Subcutaneous adipose tissue (tissue), 4 donors: ENCODE data around the gene COMMD3. TPM values are rescaled to one million over a fixed set of nuclear protein-coding genes. Genes with fewer than 3 reads are reported as not detected.

Experiments
- CTCF ChIP-seq: fragments of 450-650 bp; IDR thresholded peaks from one replicate; pipeline ENCODE4 v1.5.1; 2016; ENCODE audit warnings: low read depth, mild to moderate bottlenecking, control low read depth, antibody characterized with exemption, moderate library complexity
- total RNA-seq, 4 donors: library from RNA; depleted of rRNA; stranded (reverse); fragments of >200 nt; gene quantifications; one replicate each; pipeline ENCODE4 v1.1.0, GENCODE V29; 2016

Gene COMMD3
- total RNA-seq, 4 donors from 2014 or later, result 25.6 to 38.3 (median 31.6) TPM

DNA sequence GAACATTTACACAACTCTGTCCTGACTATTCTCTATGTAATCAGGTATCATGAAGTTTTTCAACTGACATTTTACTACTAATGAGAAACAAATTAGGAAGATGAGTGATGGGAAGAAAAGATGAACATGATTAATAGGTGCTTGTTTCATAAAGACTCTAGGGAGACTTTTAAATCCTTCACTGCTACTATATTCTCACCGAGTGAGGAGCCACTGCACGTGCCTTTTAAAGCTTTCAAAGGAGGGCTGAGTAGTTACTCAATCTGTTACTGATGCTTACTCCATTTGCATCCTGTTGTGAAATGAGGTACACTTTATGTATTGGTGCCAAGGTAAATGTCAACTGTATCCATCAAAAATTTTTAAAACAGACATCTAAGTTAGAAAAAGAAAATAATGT, 1.3 kb upstream of the COMMD3 start:
- TF ChIP-seq CTCF, result no peak

DNA sequence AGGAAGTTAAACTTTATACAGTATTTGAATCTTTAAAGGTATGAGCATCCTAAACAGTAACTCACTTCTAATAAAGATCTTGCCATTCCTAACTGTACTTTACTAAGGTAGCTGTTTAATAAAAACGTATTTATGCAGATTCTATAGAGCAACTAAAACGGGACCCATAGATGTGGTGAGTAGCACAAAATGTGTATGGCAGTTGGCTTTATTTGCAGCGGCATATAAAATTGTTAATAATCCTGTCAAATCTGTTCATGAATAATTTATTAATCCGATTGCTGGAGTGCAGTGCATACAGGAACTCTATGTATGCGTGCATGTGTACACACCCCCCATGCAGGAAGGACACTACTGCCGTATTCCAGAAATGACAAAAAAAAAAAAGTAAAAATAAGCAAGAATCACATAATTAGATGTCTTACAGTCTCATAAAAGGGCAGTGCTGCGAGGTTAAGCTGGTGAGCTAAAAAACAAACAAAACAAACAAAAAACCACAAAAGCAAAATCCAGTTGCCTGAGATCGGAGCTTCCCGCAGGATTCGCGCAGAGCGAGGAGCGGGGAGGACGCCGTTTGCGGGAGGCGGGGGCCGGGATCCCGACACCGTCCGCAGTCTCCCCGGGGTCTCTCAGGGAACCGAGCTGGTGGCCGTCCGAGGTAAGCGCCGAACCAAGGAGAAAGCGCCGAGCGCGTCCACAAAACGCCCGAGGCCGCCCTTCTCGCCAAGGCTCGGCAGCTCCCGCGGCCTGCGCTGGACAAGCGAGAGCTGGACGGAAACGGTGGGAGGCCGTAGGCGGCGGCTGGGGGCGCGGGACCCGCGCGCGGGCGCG, 518 bp upstream of the COMMD3 start:
- TF ChIP-seq CTCF, result no peak

DNA sequence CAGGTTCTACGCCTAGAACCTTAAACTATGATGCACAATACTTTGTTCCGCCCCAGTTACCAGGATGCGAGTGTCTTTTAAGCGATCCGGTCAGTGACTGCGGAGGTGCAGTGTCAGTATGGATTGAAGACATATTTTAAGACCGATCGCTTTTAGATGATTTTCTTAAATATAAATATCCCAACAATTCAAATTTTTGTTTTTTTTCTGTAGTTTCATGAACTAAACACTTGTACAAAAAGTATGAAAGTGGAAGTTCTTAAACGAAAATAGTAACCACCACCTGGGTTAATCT, 835 bp downstream of the COMMD3 start:
- no peak for TF ChIP-seq CTCF

DNA sequence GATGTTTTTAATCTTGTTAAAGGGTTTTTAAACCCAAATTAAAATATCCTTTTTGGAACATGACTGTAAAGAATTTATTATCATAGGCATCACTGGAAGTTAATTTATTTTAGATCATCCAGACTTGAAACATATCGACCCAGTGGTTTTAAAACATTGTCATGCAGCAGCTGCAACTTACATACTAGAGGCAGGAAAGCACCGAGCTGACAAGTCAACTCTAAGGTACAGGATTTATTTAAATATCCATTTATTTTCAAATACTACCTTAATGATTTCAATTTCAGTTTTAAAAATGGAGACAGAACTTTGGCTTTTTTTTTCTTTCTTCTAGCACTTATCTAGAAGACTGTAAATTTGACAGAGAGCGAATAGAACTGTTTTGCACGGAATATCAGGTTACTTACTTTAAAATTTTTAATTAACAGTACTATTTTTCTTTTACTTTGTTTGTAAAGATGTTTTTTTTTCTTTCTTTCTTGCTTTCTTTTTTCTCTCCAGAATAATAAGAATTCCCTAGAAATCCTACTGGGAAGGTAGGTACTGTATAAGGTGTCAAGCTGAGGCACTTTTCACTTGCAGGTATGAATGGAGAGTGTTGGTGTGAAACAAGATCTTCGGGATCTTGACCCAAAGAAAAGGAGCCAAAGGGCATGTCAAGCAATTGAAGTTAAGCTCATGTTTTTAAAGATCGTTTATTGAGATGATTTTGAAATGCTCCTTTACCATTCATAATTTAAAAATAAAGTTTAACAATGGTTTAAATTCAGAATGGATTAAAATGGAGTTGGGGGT, 1.8 kb downstream of the COMMD3 start:
- TF ChIP-seq CTCF, result no peak

DNA sequence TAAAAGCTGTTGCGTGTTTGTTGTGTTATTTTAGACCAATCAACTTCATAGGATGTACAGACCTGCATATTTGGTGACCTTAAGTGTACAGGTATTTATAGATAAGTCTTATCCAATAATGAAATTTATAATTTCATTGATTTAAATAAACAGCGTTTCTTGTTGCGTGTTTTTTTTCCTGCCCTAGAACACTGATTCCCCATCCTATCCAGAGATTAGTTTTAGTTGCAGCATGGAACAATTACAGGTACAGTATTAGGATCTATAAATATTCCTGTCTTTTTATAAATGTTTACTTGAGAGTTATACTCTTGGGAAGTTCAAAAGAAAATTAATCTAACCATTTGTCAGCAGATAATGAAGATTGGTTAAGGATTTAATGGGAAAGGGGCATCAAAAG, 2.6 kb downstream of the COMMD3 start:
- no peak for TF ChIP-seq CTCF

DNA sequence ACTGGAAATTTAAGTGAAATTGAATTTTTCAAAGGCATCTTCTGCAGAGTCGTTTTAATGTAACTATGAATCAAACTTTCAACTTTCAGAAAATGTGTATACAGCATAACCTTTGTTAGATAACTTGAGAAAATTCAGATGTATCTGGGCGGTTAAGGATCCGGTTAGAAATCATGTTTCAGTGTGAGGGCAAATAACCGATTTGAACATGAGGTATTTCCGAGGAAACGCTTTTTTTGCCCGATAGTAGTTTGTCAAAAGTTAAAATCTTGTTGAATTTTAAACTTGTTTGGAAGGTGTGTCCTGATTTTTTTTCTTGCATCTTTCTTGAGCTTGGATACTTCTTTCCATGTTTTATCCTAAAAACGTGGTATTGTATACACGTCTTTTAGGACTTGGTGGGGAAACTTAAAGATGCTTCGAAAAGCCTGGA, 3.4 kb downstream of the COMMD3 start:
- no peak for TF ChIP-seq CTCF

DNA sequence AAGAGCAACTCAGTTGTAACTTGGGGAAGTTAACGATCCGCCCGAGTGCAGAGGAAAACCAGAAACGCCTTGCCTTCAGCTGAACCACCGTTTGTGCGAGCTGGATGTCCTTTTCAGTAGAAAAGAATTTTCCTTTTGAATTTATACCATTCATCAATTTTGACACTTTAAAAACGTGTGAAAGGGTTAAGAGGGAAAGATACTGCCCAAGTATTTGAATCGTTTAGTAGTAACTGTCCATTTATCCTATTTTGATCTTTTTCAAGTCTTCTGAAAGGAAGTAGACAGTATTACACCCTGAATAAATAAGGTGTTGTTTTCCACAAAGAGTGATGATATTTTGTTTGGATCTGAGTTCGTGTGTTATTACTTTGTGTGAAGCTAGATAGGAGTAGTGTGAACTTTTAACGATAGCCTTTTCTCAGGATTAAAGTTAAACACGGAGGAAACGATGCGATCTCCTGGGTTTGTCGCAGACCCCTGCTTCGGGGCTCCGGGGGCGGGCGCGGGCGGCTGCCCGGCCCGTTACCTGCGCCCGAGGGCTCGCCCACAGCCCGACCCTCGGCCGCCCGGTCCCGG, 3.9 kb downstream of the COMMD3 start:
- no peak for TF ChIP-seq CTCF
